GM18526 (cell line): ENCODE results near the gene SF3B2.

ENCODE experiments used
- POLR2A ChIP-seq: IDR thresholded peaks from 3 replicates; pipeline ENCODE4 v1.6.1; 2011; ENCODE audit not compliant: insufficient read length; ENCODE audit errors: extremely low read depth

Gene SF3B2

DNA sequence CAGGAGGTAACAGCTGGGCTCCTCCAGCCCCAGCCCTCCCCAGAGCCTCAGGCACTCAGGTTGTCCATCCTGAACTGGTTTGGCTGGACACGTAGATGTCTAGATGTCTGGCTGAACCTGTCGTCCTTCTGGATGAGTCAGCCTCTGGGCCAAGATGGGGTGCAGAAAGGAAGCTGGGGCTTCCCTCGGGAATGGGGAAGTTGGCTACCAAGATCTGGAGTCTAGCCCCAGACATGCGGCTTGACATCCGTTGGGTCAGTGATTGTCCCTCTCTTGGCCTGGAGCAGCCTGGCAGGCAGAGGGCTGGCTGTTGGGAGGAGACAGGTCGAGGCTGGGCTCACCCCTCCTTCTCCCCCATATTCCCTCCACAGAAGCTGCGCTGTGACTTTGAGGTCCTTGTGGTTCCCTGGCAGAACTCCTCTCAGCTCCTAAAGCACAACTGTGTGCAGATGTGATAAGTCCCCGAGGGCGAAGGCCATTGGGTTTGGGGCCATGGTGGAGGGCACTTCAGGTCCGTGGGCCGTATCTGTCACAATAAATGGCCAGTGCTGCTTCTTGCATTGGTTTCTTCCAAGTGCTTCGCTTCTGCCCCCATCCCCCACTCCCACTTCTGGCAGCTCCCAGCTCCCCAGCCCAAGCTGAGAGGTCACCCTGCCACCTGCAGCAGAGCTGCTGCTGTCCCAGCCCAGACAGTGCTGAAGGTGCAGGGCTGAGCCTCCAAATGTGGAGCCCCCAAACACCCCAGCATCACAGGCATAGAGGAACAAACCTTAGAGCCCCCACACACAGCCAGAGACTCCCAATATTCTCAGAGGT is 39.0 kb upstream of the SF3B2 start:
- no peak for TF ChIP-seq POLR2A

DNA sequence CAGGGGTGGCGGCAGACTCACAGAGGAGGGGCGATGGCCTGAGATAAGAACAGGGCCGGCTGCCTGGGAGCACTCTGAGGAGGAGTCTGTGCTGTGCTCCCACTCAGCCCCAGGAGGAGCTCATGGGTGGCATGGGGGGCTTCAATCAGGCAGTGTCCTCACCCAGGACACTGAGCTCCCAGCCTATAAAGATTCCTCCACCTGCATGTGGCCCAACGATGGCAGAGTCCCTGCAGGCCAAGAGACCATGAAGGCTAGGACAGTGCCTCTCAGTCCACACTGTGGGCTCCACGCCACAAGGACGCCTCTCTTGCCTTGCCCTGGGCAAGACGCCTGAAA is 38.4 kb upstream of the SF3B2 start:
- no peak for TF ChIP-seq POLR2A

DNA sequence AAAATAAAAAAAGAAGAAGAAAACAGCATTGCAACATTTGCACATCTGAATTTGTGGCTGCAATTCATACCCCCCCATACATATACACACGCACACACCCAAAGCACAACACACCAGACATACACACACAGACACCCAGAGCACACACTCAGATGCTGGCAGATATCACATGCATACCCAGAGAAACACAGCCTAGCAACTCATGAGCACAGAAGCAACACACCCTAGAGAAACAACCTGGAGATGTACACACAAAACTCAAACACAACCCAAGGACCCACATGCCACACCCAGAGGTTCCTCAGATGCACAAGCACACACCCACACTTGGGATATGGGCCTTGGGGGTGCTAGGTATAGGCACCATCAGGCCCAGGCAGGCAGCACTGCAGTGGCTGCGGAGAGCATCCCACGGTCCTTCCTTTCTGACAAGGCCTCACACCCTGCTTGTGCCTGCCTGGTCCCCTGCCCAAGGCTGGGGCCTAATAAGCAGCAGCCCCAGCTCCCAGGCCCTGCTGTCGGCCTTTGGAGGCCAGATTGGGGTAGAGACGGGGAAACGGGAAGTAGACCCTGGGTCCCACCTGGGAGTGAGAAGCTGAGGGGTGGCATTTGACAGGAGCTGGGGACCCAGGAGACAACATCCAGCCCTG is 37.2 kb upstream of the SF3B2 start:
- TF ChIP-seq POLR2A: no peak

DNA sequence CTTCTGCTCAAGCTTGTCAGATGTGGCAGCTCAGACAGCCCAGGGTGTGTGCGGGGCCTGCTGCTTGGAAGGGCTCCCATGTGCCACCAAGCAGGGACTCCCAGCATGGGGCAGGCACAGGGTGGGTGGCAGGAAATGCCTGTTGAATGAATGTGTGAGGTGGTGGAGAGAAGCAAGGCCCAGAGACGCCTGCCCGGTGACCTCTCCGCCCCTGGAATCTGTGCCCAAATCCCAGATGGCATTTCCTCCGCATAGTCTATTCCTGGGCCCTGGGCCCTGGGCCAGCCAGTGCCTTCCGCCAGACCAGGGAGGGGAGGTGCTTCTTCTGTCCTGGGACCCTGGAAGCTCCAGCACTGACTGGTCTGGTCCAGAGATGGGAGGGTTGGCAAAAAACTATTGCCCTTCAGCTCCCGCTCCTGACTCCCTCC is 36.7 kb upstream of the SF3B2 start:
- TF ChIP-seq POLR2A: no peak

DNA sequence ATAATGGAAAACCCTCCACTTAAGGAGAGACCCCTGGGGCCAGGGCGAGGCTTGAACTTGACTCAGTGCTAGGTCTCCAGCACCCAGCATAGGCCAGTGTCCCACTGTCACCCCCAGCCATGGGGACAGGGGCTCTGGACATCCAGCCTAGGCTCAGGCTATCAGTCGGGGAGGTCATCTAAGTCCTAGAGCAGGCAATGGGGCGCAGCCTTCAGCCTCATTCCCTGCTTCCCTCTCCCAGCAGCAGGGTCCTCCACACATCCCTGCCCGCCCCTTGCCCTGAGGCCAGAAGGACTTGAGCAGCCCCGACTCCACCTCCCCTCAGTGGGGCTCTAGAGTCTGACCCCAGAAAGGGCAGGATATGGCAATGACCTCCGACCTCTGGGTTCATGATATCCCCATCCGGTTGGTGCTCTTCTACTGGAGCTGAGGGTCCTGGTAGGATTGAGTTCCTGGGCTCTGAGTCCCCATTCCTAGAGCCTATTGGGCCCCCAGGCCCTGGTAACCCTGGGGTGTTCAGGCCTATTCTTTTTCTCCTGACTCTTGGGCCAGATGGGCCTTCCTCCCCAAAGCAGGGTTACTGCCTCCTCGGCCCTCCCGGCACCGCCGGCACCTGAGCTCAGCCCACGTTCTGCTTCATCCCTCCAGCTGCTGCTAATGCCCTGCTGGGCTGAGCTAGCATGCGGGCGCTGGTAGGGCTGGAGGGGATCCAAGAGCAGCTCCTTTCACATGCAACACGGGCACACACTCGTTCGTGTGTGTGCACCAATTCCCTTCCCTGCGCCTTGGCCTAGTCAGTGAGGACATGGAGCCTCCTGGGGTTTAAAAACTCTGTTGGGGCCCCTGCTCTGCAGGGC is 36.0 kb upstream of the SF3B2 start:
- TF ChIP-seq POLR2A: no peak

DNA sequence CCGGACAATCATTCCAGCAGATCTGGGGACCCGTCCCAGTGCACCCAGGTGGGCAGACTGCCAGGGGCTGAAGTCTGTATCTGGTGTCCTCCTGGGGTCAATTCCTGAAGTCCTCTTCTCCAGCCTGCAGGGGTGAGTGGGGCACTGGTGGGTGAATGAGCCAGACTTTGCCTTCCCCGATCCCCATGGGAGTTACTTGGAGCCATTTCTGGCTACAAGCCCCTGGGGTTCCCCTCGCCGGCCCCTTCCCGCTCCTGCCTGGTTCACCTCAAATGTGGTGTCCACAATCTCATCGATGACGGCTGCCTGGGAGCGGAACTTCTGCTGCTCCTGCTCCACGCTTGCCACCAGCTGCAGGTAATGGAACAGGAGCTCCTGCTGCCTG is 35.4 kb upstream of the SF3B2 start:
- TF ChIP-seq POLR2A: no peak

DNA sequence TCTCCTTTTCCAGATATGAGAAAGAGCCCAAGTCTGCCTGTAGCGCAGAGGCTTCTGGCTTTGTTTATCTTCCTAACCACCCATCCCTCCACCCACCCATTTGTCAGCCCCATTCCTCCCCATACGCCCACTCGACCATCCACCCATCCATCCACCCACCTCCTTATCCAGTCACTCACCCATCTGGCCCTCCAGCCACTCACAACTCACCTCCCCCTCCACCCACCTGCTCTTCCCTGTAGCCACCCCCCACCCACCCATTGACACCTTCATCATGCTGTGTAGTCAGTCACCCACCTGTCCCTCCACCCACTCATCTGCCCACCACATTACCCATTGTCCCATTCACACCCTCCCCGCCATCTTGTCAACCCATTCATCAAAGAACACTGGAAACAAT is 34.8 kb upstream of the SF3B2 start:
- no peak for TF ChIP-seq POLR2A

DNA sequence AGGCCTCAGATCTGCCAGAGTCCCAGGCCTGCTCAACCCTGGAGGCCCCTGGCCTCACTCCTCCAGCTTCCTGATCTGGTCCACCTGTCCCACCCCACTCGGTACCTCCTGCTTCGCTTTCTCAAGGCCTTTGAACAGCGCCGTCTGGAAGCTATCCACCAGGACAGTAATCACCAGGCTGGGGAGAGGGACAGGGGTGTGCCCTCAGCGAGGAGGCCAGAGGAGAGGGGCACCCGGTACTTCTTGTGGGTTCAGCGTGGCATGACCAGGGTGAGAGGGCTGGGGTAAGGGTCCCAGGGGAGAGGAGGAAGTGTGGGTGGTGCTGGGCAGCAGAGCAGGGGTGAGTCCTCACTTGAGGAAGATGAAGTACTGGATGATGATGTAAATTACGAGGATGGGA is 32.0 kb upstream of the SF3B2 start:
- TF ChIP-seq POLR2A: no peak

DNA sequence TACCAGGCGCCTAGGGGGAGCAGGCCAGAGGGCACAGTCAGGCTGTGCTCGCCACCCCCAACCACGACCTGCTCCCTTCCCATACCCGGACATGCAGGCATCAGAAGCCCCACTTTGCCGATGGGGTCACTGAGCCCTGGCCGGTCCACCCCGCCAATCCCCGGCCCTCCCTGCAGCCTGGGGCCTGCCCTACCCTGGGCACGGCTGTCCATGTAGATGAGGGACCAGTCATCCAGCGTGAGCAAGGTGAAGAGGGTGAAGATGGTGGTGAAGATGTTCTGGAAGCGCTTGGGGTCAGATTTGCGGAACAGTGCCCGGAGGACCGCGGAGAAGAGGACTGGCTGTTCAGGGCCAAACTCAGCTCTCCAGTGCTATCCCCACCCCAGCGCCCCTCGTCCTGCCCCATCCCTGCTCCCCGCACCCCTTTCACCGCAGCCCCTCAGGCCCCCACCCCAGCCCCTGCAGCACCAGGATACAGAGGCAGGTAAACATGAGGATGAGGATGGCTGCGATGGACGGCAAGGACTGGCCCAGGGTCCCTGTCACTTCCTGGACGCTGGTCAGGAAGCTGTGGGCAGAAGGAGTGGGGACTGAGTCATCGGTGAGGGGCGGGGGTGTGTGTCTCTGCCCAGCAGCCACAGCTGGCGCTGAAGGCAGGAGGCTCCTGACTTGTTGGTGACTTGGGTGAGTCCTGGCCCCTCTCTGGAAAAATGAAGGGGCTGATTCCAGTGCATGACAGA is 31.4 kb upstream of the SF3B2 start:
- no peak for TF ChIP-seq POLR2A

DNA sequence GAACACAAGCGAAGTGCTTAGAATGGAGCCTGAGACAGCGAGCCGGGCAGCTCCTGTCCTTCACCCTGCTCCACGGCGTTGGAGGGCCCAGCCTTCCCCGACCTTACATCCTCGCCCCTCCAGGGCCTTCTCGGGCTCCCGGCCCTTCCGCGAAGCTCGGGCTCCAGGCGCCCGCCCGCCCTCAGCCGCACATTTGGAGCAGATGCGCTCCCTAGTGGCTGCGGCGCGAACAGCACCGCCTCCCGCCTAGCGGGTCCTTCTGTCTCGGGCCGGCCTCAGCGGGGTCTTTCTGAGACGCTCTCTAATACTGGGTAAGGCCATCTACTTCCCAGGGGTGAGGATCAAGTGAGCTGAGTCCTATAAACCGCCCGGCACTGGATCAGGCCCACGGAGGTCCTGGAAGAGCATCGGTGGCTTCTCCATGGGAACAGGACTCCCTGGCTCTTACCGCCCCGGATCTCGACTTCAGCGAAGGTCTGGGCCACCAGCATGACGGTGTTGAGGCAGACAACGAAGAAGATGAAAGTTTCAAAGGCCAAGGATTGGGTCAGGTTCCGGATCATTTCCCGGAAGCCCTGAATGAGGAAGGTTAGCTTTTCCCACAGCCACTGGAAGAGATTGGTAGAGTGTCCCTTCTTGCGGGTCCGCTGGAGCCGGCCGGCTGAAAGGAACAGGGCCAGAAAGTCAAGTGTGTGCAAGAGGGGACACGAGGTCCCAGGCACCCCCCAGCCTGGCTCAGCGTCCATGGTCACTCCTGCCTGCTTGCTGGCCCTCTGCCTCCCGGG is 29.6 kb upstream of the SF3B2 start:
- TF ChIP-seq POLR2A: no peak

DNA sequence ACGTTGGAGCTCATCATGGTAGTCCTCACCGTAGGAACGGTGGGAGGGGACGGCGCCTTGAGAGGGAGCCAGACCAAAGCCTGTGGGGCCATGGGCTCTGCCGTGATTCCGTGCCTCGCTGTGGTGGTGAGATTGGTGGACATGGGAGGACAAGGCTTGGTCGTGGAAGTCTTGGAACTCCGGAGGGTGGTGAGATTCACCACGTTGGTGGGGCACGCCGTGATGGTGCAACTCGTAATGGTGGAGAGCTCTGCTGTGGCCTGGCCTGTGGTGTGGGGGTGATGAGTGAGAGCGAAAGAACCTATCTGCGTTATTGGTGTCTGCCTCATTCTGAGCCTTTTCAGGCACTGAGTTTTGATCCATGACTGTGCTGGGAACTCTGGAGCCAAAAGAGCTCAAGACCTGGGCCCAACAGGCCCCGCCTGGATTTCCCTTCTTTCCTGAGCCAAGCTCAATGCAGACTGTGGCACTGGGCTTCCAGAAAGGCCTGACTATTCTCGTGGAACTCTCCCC is 26.1 kb upstream of the SF3B2 start, which contains the start of gene CATSPER1:
CATSPER1 (minus strand) TSS at position 463 of the 513 bp plus-strand sequence; CDS start at position 363, 100 bp downstream.
- TF ChIP-seq POLR2A: no peak

DNA sequence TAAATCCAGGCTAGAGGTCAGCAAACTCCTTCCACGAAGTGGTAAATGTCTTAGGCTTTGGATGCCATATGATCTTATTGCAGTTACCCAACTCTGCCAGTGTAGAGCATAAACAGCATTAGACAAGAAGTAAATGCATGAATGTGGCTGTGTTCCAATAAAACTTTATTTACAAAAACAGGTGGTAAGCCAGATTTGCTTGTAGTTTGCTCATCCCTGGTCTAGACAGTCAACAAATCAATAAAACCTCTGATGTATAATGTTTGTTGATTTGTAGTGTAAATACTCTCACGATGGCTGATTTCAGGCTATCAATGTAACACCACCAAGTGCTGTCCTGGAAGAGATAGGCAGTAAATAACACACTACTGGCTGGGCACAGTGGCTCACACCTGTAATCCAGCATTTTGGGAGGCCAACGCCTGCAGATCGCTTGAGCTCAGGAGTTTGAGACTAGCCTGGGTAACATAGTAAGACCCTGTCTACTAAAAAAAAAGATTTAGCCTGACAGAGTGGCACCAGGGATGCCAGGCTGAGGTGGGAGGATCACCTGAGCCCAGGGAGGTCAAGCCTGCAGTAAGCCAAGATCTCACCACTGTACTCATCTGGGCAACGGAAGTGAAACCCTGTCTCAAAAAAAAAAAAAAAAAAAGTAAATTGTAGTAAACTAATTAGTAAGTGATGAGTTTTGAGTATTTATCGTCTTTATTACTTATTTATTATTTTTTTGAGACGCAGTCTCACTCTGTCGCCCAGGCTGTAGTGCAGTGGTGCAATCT is 19.0 kb upstream of the SF3B2 start:
- TF ChIP-seq POLR2A: no peak

DNA sequence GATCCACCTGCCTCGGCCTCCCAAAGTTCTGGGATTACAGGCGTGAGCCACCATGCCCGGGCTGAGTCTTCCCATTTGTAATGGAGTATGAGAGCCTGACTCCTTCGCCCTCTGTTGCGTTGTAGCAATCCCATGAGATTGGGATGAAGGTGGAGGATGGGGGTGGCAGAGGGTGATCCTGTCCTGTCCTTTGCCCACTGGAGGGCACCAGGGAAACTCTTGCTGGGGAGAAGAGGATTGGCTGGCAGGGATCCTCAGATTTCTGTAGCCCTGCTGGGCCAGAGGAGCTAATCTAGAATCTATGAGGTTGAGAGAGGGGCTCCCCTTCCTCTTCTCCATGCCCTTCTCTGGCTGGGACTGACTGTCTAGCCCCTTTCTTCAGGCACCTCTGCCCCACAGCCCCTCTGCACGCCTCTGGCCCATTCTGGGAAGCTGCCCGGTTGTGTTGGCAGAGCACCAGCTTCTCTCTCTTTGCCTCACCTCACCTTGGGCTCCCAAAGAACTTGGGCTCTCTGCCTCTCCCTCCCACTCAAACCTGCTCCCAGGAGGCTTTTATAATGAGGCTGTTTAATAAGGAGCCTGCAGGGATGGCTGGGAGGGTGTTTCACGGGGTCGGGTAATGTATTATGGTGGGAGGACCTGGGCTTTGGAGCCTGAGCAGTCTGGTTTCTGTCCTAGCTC is 16.4 kb upstream of the SF3B2 start:
- TF ChIP-seq POLR2A: no peak

DNA sequence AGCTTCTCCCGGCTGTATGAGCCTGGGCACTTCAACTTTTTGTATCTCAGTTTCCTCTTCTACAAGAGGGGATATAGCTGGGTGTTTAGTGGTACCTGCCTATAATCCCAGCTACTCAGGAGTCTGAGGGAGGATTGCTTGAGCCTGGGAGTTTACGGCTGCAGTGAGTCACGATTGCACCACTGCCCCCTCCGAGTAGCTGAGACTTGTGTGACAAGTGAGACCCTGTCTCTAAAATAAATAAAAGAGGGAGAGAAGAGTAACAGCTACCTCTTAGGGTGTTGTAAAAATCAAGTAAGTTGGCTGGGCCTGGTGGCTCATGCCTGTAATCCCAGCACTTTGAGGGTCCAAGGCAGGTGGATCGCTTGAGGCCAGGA is 15.8 kb upstream of the SF3B2 start:
- no peak for TF ChIP-seq POLR2A
